Daoy (cell line): Measurements from ENCODE around the gene PKMYT1. TPM values are rescaled to one million over a fixed set of nuclear protein-coding genes. Genes with fewer than 3 reads are reported as not detected.
"Not testable (repeated sequence)": the region's sequence is repeated elsewhere in the genome, so short reads cannot be mapped to it uniquely, and the experiment has no call there.

Experiments used
- DNase-seq: peaks from one replicate; pipeline ENCODE4 v3.0.0-alpha.2; 2015; ENCODE audit warnings: low read depth
- total RNA-seq: library from RNA; depleted of rRNA; stranded (reverse); fragments of >200 nt; shearing (Covaris generic); gene quantifications from 2 replicates; pipeline ENCODE4 v1.2.3, GENCODE V29; 2014

PKMYT1 gene
- total RNA-seq, 1 experiment from 2014 or later: 48.6 TPM

- no peak for DNase-seq
Observed at GRCh38 chr16:2960183-2961010, 19.8 kb downstream of the PKMYT1 start.

DNA sequence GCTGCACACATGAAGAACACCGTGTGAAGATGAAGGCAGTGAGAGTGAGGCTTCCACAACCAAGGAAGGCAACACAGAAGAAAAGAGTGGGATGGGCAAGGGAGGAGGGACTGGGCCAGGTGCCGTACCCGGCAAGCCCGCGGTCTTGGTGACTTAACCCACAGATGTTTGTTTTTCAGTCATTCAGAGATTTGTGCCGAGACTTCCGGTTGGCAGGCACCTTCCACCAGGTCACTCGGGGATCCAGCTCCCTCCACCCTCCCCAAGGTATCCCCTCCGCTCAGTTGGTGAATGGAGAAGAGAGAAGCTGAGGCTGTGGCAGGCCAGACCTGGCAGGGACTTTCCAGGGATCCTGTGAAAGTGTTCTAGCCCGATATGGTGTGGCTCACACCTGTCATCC lies 21.0 kb downstream of the PKMYT1 start:
- DNase-seq: no peak

GRCh38 chr16:2956579-2956956 lies 23.7 kb downstream of the PKMYT1 start:
- no peak for DNase-seq

- no peak for DNase-seq
Observed at GRCh38 chr16:2955779-2956578, 24.3 kb downstream of the PKMYT1 start.

GRCh38 chr16:2955438-2955778 lies 24.8 kb downstream of the PKMYT1 start:
- DNase-seq: no peak

DNA sequence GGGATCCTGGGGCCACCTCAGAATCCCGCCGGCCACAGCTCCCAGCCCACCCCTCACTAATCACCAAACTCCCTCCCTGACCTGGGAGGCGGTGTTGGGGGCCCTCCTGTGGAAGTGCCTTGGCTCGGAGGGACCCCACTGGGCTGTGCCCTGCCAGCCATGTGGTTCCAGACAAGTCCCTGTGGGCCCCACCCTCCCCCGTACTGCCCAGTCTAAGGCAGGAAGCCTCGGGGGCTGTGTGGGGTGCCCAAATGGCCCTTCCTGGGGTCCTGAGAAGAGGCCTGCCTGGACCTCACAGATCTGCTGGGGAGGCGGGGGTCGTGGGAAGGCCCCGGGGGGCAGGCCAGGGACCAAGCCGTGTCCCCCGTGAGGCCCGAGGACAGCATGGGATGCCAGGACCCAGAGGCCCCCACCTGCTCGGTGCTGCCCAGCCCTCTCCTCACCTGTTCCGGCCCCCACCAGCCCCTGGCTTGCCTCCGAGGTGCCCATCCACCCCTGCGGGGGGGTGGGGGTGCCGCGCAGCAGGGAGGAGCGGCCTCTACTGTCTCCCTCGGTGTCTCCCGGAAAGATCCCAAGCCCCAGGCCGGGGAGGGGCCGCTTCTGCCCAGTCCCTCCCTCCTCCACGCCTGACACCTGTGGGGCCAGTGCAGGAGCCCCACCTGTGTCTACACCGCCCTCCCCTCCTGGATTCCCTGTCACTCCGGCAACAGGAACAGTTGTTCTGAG lies 25.4 kb downstream of the PKMYT1 start:
- DNase-seq: no peak

DNA sequence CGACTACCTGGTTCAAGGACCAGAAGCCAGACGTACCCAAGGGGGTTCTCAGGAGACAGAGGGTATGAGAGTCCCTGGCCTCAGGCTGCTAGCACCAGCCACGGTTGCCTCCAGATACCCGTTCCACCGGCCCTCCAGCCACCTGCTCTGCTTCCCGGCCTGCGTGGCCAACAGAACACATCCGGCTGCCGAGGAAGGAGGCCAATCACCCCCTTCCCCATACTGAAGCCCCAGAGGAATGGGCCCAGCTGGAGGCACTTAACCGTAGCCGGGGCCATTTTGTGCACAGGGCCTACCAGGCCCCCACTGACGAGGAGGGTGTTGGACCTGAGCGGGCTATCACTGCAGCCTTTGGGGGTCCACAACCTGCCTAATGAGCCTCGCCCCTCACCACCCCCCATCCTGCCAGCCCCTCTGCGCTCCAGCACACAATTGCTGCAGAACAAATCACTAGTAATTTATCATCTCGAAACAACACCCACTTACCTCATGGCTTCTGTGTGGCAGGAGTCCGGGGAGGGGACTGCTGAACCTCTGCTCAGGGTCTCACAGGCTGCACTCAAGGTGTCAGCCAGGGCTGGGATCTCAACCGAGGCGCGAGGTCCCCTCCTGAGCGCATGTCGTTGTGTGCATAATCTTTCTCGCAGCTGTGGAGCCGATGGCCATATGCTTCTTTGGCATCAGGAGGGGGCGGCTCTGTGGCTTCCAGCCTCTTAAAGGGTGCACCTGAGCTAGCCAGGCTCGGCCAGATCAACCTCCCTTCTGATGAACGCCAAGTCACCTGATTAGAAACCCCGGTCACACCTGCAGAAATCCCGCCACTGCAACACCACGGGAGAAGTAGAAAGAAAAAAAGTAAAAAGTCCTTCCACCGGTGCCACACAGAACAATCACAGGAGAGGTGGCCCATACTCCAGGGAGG lies 26.3 kb downstream of the PKMYT1 start:
- DNase-seq: no peak

DNA sequence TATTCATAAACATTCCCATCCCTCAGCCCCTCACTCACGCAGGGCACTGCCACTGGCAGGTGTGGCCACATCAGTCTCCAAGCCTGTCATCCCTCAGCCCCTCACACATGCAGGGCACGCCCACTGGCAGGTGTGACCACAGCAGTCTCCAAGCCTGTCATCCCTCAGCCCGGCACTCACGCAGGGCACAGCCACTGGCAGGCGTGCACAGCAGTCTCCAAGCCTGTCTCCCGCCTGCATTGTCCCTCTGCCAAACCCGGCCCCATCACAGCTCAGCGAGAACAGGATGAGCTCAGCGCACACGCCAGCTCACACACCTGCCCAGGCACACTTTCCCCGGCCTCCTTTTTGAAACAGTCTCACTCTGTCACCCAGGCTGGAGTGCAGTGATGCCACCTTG lies 27.6 kb downstream of the PKMYT1 start:
- no peak for DNase-seq

- DNase-seq: no peak
Observed at GRCh38 chr16:2950773-2951172, 29.5 kb downstream of the PKMYT1 start.

- no peak for DNase-seq
Observed at GRCh38 chr16:2950353-2950724, 29.9 kb downstream of the PKMYT1 start.

GRCh38 chr16:2949705-2950352 lies 30.4 kb downstream of the PKMYT1 start:
- DNase-seq: no peak

DNA sequence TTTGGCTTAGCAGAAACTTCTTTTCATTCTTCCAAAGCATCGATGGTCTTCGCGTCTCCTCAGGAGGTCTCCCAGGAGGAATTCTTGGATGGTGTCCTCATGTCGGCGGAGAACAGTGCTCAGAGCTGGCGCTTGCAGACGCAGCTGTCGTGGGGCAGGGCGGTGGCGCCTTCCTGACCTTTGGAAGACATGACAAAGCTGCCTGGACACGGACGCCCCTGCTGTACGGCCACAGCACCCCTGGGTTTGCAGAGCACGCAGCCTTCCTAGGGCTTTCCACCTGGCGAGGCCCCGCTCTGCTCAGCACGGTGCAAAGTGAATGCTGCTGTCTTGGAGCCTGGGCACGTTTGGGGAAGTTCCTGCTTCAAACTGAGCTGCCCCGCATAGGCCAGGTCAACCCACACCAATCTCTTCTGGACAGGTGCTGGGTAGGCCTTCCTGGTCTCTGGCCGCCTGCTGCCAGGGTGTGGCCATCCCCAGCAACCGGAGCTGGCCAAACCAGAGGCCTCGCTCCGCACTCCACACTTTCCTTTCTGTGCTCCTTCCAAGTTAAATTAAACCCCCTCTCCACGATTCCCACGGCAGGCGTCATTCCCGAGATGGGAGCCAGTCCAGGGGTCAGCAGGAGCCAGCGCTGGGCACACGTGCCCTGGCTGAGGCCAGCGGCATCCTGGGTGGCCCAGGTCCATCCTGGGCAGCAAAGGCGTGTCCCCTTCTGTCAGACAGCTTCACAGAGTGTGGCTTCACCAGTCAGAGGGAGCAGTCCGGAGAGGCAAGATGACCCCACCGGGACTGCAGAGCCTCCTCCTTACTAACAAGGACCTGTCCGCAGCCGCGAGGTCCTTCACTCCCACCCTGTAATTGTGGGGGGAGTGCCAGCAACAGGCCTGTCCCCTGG lies 31.2 kb downstream of the PKMYT1 start:
- no peak for DNase-seq

DNA sequence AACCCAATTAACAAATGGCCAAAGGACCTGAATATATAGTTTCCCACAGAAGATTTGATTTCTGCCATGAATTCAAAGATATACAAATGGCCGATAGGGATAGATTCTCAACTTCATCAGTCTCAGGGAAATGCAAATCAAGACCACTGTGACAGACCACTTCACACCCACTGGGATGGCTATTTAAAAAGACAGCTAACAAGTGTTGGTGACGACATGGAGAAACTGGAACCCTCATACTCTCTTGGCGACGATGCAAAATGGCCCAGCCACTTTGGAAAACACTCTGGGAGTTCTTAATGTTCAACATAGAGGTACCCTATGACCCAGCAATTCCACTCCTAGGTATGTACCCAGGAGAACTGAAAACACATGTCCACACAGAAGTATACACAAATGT lies 33.6 kb downstream of the PKMYT1 start:
- no peak for DNase-seq

DNA sequence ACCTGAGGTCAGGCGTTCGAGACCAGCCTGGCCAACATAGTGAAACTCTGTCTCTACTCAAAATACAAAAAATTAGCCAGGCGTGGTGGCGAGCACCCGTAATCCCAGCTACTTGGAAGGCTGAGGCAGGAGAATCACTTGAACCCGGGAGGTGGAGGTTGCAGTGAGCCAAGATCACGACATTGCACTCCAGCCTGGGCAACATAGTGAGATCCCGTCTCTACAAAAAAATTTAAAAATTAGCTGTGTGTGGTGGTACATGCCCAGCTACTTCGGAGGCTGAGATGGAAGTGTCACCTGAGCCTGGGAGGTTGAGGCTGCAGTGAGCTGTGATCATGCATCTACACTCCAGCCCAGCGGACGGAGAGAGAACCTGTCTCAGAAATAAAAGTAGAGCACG lies 36.5 kb downstream of the PKMYT1 start:
- not testable (repeated sequence) for DNase-seq

DNA sequence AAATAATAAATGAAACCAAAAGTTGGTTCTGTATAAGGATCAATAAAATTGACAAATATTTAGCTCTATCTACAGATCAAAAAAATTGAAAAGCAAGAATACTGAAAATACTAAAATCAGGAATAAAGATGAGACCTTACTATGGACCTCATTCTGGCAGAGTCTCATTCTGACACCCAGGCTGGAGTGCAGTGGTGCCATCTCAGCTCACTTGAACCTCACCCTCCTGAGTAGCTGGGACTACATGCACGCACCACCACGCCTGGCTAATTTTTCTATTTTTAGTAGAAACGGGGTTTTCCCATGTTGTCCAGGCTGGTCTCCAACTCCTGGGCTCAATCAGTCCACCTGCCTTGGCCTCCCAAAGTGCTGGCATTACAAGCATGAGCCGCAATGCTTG lies 38.2 kb downstream of the PKMYT1 start:
- DNase-seq: no peak

GRCh38 chr16:2939968-2940367 lies 40.3 kb downstream of the PKMYT1 start:
- DNase-seq: no peak

DNA sequence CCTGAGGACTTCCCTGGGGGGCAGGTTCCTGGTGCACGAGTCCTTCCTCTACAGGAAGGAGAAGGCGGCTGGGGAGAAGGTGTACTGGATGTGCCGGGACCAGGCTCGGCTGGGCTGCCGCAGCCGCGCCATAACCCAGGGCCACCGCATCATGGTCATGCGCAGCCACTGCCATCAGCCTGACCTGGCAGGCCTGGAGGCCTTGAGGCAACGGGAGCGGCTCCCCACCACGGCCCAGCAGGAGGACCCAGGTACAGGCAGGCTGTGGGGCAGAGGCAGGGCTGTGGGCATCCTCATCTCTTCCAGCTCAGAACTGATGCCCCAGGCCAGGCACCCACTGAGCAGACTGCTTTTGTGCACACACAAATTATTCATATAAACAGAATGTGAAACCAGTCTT lies 42.0 kb downstream of the PKMYT1 start:
- DNase-seq: no peak

DNA sequence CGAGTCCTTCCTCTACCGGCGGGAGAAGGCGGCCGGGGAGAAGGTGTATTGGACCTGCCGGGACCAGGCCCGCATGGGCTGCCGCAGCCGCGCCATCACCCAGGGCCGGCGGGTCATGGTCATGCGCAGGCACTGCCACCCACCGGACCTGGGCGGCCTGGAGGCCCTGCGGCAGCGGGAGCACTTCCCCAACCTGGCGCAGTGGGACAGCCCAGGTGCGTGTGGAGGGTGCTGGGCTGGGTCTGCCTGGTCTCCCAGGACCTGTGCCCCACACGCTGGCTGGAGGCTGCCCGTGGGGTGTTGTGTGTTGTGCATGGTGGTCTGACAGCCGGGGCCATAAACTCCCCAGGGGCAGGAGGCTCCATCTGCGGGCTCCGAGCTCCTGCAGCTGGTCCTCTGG lies 43.1 kb downstream of the PKMYT1 start:
- DNase-seq: no peak

- no peak for DNase-seq
Observed at GRCh38 chr16:2936436-2937011, 43.7 kb downstream of the PKMYT1 start.

- DNase-seq: no peak
Observed at GRCh38 chr16:2934450-2934849, 45.8 kb downstream of the PKMYT1 start.
